ENCODE measurements around the gene CPSF3.

GRCh38 chr2:9478526-9478925 is 55.1 kb downstream of the CPSF3 start:
- TF ChIP-seq CTCF (IDR thresholded peaks at IDR 0.05) (no peak), EZH2 (IDR thresholded peaks at IDR 0.05; ENCODE audit: borderline replicate concordance, insufficient read depth, low read depth, low read length, poor library complexity, severe bottlenecking) (no peak)

Data from B cell (primary cell).